Body of pancreas (tissue), 4 donors: ENCODE data around the gene THBS1. TPM values are rescaled to one million over a fixed set of nuclear protein-coding genes. Genes with fewer than 3 reads are reported as not detected.

Source experiments
- ATAC-seq: fragments of 150-250 bp; one replicate; pipeline ENCODE4 v1.9.1; 2016
- DNase-seq, 4 donors: peaks; one replicate each; pipeline ENCODE4 v3.0.0-alpha.2; 2019
- H3K27ac ChIP-seq, 4 donors: fragments of 200-600 bp; sonication (generic); 1 replicate in 3 of 4; 2 replicates in 1 of 4; pipeline versions ENCODE4 v1.5.1 to v1.6.1; 2016 to 2019; ENCODE audit warnings: mild to moderate bottlenecking in 1 of 4, mixed read lengths in 1 of 4, moderate library complexity in 1 of 4
- H3K27me3 ChIP-seq, 2 donors: fragments of 200-600 bp; sonication (generic); one replicate each; pipeline ENCODE4 v1.6.0; 2016; ENCODE audit warnings: mild to moderate bottlenecking in 1 of 2
- H3K36me3 ChIP-seq, 2 donors: fragments of 200-600 bp; sonication (generic); replicated peaks in 1 of 2; 2 replicates each; pipeline ENCODE4 v1.5.1; 2016; ENCODE audit warnings: low read depth in 2 of 2; ENCODE audit not compliant: insufficient read depth in 1 of 2
- H3K4me1 ChIP-seq: fragments of 200-600 bp; sonication (generic); one replicate; pipeline ENCODE4 v1.6.0; 2016
- H3K4me3 ChIP-seq, 2 donors: fragments of 200-600 bp; sonication (generic); 1 replicate in 1 of 2; 2 replicates in 1 of 2; pipeline ENCODE4 v1.5.1; 2016 to 2019
- H3K9me3 ChIP-seq, 3 donors: fragments of 200-600 bp; sonication (generic); 1 replicate in 2 of 3; 2 replicates in 1 of 3; pipeline ENCODE4 v1.5.1; 2016
- POLR2A ChIP-seq, 3 donors: fragments of 450-650 bp; IDR thresholded peaks; one replicate each; pipeline ENCODE4 v1.6.1; 2016; ENCODE audit warnings: antibody characterized with exemption in 3 of 3, mild to moderate bottlenecking in 2 of 3
- WGBS, 2 donors: methylation state at CpG; one replicate each; pipeline ENCODE4 v1.1.5; 2017; 5-methylcytosine and 5-hydroxymethylcytosine counted together
- intact Hi-C: fragments of 100-400 bp; cut with DNase I; formaldehyde crosslinking; loops from one replicate; pipeline ENCODE4 v1.15.1; 2023
- total RNA-seq, 2 donors: library from RNA; depleted of rRNA; stranded (reverse); fragments of >200 nt; gene quantifications; one replicate each; pipeline ENCODE4 v1.1.0, GENCODE V29; 2016
- TF ChIP-seq, protein P1 (sequence below), 7 experiments: fragments of 450-650 bp in 4 of 7; fragments of 200-600 bp in 3 of 7; sonication (generic) in 3 of 7; IDR thresholded peaks; one replicate each; pipeline ENCODE4 v1.5.1; 2016 to 2019; ENCODE audit warnings: antibody characterized with exemption in 7 of 7

The THBS1 gene
- total RNA-seq, 2 donors from 2014 or later, result 139 to 398 TPM

DNA sequence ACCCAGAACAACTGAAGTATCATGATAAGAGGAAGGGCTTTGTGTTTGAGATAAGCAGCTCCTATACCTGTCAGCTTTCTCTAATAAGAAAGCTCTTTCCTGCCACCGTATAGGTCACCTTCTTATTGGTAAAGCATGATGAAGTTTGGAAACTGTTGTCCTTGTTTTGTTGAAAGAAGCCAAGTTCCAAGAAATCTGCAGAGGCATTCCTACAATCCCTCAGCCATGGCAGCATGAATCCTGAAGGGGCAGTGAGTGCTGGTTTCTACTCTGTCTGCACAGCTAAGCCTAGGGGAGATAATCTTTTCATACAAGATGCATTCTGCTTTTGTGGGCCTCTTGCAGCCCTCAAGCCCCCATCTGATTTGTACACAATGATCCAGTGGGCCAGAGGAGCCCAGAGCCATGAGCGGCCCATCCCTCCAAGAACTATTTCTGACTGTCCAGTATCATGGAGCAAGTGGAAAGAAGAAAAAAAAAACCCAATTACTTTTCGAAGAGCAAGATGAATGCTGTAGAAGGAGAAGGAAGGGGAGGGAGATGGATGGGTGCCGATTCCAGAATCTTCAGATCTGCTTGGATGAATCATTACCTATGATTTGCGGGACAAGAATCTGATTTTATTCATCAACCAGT lies 1.9 kb upstream of the THBS1 start:
- Histone ChIP-seq H3K4me3 (no peak overlapping the region), H3K27ac (peak overlapping the region in 2 of 4 donors; percentile 54 to 80)

DNA sequence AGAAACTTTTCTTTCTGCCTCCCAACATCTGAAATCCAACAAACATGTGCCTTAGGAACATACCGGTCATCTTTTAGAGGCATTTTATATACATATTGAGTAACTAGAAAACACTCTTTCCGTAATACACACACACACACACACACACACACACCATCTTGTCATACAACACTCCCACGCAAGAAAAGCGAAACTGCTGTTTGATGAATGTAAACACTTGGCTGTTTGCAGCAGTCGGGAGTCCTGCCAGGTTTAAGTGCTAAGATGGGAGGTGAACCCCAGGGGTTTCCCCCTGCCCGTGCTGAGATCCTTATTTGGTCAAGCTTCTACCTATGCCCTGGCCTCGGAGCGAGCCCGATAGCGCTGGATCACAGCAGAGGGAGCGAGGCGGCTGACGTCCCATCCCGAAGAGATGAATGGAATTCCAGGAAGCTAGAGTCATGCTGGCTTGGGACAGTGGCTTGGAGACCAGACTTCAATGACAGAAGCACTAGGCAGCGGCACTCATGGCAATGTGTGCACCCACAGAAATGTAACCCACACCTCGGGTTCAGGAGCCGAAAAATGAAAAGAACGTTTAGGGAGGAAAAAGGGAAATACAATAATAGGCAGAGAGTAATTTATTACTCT lies 1.3 kb upstream of the THBS1 start:
- Histone ChIP-seq H3K27ac (peak overlapping the region; percentile 54 to 80 (median 80)), H3K9me3 (no peaks in the 10 kb centered on the region), H3K36me3 (no peaks in the 10 kb centered on the region), H3K27me3 (no peaks in the 10 kb centered on the region), H3K4me3 (no peak overlapping the region), H3K4me1 (peaks cover 42% of the 10 kb centered on the region)
- DNase-seq, result peak; percentile 50 to 64 (median 56)
- 10 to 21% methylated on average over 18 of the region's 18 CpGs for WGBS, 2 donors
- intact Hi-C loops, result loop anchor here (5.0 to 10.0 kb wide), 3 partner anchors 405 to 865 kb away; no protein-coding TSS in a partner anchor
- peak; percentile 38 for ATAC-seq
- TF ChIP-seq POLR2A (IDR thresholded peaks at IDR 0.05), result no peak
- TF ChIP-seq, protein P1, sequence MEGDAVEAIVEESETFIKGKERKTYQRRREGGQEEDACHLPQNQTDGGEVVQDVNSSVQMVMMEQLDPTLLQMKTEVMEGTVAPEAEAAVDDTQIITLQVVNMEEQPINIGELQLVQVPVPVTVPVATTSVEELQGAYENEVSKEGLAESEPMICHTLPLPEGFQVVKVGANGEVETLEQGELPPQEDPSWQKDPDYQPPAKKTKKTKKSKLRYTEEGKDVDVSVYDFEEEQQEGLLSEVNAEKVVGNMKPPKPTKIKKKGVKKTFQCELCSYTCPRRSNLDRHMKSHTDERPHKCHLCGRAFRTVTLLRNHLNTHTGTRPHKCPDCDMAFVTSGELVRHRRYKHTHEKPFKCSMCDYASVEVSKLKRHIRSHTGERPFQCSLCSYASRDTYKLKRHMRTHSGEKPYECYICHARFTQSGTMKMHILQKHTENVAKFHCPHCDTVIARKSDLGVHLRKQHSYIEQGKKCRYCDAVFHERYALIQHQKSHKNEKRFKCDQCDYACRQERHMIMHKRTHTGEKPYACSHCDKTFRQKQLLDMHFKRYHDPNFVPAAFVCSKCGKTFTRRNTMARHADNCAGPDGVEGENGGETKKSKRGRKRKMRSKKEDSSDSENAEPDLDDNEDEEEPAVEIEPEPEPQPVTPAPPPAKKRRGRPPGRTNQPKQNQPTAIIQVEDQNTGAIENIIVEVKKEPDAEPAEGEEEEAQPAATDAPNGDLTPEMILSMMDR (IDR thresholded peaks at IDR 0.05), result no peak

More for the DNA sequence above, 1.9 kb upstream of the THBS1 start:
- Histone ChIP-seq H3K36me3 (no peaks in the 10 kb centered on the region), H3K4me1 (peaks cover 42% of the 10 kb centered on the region), H3K9me3 (no peaks in the 10 kb centered on the region), H3K27me3 (no peaks in the 10 kb centered on the region)
- TF ChIP-seq, protein P1 (IDR thresholded peaks at IDR 0.05), result no peak
- no peak for TF ChIP-seq POLR2A (IDR thresholded peaks at IDR 0.05)
- ATAC-seq (no peak), DNase-seq (no peak)
- intact Hi-C loops, result loop anchor here (10.0 kb wide), 1 partner anchor 404 kb away; no protein-coding TSS in a partner anchor
- WGBS, 2 donors, result 69 to 76% methylated on average over 5 of the region's 5 CpGs

DNA sequence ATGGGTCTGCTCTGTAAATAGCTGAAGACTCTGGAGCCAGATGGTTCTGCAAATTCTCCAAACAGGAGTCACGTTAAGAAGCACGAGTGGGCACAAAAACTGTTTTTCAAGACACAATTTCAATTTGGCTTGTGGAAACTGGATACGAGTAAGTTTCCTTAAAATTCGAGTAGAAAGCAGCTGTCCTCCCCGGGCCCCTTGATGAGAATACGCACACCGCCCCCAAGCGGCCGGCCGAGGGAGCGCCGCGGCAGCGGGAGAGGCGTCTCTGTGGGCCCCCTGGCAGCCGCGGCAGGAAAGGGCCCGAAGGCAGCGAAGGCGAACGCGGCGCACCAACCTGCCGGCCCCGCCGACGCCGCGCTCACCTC lies 778 bp upstream of the THBS1 start:
- TF ChIP-seq, protein P1 (IDR thresholded peaks at IDR 0.05), result peak; percentile 88 to 99 (median 96)
- no peak for TF ChIP-seq POLR2A (IDR thresholded peaks at IDR 0.05)
- H3K27me3 ChIP-seq, result no peaks in the 10 kb centered on the region
- no peaks in the 10 kb centered on the region for H3K9me3 ChIP-seq
- H3K4me3 ChIP-seq, result peak overlapping the region in 1 of 2 donors; percentile 24
- ATAC-seq (peak; percentile 79), DNase-seq (peak; percentile 91 to 95 (median 92))
- intact Hi-C loops, result loop anchor here (5.0 to 10.0 kb wide), 2 partner anchors 763 to 865 kb away; no protein-coding TSS in a partner anchor
- no peaks in the 10 kb centered on the region for H3K36me3 ChIP-seq
- peaks cover 42% of the 10 kb centered on the region for H3K4me1 ChIP-seq
- H3K27ac ChIP-seq, result peak overlapping the region; percentile 79 to 85 (median 80)
- 0 to 3% methylated on average over 6 to 27 of the region's 29 CpGs for WGBS, 2 donors

DNA sequence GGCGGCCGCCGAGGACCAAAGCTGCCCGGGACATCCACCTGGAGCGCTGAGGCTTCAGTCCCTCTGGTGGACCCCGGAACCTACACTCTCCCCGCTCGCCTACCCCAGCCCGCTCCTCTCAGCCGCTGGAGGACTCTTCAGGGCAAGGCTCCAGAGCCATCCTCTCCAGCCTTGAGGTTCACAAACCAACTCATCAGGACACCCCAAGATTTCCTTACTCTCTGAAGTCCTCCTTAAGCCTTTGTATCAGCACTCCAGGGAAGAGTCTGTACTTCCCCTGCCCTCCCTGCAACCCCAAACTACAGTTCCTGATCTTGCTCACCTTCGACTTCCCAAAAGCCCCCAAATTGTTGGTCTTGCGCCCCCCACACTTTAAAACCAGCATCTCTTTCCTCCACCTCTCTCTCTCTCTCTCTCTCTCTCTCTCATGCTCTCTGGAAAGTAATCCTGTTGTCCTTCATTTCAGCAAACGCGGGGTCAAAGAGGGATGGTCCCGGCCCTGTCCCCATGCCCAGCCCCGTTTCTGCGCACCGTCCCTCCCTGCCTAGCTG lies 438 bp downstream of the THBS1 start:
- ATAC-seq (no peak), DNase-seq (no peak)
- Histone ChIP-seq H3K4me1 (peaks cover 42% of the 10 kb centered on the region), H3K36me3 (peaks cover 0 to 10% of the 10 kb centered on the region in 2 donors), H3K27me3 (no peaks in the 10 kb centered on the region), H3K27ac (peak overlapping the region; percentile 79 to 85 (median 80)), H3K4me3 (peak overlapping the region; percentile 24 to 25), H3K9me3 (no peaks in the 10 kb centered on the region)
- TF ChIP-seq, protein P1 (IDR thresholded peaks at IDR 0.05), result no peak
- TF ChIP-seq POLR2A (IDR thresholded peaks at IDR 0.05), result peak in 2 of 3 donors; percentile 30 to 34
- intact Hi-C loops, result loop anchor here (5.0 to 10.0 kb wide), 2 partner anchors 764 to 867 kb away; no protein-coding TSS in a partner anchor
- 10 to 13% methylated on average over 9 to 18 of the region's 18 CpGs for WGBS, 2 donors
